Sigmoid colon (tissue), 4 donors: ENCODE results near the gene RAB25.

Experiments
- EP300 ChIP-seq, 4 donors: sonication (generic); formaldehyde crosslinking; IDR thresholded peaks; one replicate each; pipeline ENCODE4 v1.6.1; 2017; ENCODE audit warnings: antibody characterized with exemption in 4 of 4
- POLR2A ChIP-seq, 2 donors: fragments of 450-650 bp; IDR thresholded peaks; one replicate each; pipeline ENCODE4 v1.6.1; 2016; ENCODE audit warnings: antibody characterized with exemption in 2 of 2, mild to moderate bottlenecking in 2 of 2, moderate library complexity in 2 of 2
- POLR2AphosphoS5 ChIP-seq, 4 donors: sonication (generic); formaldehyde crosslinking; IDR thresholded peaks; one replicate each; pipeline ENCODE4 v1.6.1; 2017; ENCODE audit warnings: antibody characterized with exemption in 4 of 4
- TF ChIP-seq, protein P1 (sequence below), 4 experiments: fragments of 450-650 bp in 3 of 4; fragments of 200-600 bp in 1 of 4; IDR thresholded peaks; one replicate each; pipeline ENCODE4 v1.5.1; 2016 to 2019; ENCODE audit warnings: antibody characterized with exemption in 4 of 4, mild to moderate bottlenecking in 3 of 4, moderate library complexity in 2 of 4

DNA sequence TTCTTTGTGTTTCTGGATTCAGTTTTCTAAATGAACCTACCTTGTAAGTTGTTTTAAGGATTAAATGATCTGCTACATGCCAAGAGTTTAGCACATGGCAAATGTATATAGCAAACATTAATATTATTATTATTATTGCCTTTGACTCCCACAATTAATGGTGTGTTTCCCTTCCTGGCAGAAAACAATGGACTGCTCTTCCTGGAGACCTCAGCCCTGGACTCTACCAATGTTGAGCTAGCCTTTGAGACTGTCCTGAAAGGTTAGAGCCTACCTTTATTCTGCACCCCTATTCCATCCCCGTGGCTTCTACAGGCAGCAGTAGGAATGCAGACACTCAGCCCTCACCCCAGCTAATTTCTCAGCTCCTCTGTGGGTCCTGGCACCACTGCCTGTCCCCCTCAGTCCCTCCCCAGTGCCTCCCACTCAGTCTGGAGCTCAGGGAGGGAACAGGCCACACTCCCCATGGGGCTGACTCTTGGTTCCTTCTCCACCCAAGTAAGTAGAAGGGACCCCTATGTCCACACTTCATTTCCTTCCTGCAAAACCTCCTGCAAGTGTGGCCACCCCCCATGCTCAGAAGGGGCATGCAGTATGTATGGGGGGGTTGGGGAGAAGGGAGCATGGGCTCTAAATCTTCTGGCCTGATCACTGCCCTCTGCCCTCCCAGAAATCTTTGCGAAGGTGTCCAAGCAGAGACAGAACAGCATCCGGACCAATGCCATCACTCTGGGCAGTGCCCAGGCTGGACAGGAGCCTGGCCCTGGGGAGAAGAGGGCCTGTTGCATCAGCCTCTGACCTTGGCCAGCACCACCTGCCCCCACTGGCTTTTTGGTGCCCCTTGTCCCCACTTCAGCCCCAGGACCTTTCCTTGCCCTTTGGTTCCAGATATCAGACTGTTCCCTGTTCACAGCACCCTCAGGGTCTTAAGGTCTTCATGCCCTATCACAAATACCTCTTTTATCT is 8.8 kb downstream of the RAB25 start:
- TF ChIP-seq POLR2A (IDR thresholded peaks at IDR 0.05) (no peak), POLR2AphosphoS5 (IDR thresholded peaks at IDR 0.05) (no peak), EP300 (IDR thresholded peaks at IDR 0.05) (no peak)
- TF ChIP-seq, protein P1, sequence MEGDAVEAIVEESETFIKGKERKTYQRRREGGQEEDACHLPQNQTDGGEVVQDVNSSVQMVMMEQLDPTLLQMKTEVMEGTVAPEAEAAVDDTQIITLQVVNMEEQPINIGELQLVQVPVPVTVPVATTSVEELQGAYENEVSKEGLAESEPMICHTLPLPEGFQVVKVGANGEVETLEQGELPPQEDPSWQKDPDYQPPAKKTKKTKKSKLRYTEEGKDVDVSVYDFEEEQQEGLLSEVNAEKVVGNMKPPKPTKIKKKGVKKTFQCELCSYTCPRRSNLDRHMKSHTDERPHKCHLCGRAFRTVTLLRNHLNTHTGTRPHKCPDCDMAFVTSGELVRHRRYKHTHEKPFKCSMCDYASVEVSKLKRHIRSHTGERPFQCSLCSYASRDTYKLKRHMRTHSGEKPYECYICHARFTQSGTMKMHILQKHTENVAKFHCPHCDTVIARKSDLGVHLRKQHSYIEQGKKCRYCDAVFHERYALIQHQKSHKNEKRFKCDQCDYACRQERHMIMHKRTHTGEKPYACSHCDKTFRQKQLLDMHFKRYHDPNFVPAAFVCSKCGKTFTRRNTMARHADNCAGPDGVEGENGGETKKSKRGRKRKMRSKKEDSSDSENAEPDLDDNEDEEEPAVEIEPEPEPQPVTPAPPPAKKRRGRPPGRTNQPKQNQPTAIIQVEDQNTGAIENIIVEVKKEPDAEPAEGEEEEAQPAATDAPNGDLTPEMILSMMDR (IDR thresholded peaks at IDR 0.05): no peak
